Stimulated activated effector memory CD8-positive, alpha-beta T cell treated with anti-CD3 and anti-CD28 coated beads, Interleukin-12 subunit alpha, Interleukin-12 subunit beta, amount 100 ng/mL, for 72 hours (primary cell): ENCODE measurements around the gene KIF13A.
"Not testable (repeated sequence)": the region's sequence is repeated elsewhere in the genome, so short reads cannot be mapped to it uniquely, and the experiment has no call there.

ENCODE experiments used
- ATAC-seq: fragments of 150-1000 bp; cut with Tn5 transposase; 2 replicates; pipeline ENCODE4 v1.10.0; 2021
- DNase-seq, 2 donors: peaks; one replicate each; pipeline ENCODE4 v3.0.0; 2021 to 2022; ENCODE audit warnings: low spot score in 2 of 2
- H3K27ac Mint-ChIP-seq: one replicate; pipeline ENCODE4 v1.8.0; 2022; ENCODE audit warnings: mild to moderate bottlenecking, mixed read lengths
- H3K36me3 Mint-ChIP-seq: one replicate; pipeline ENCODE4 v1.8.0; 2022; ENCODE audit warnings: mild to moderate bottlenecking, mixed read lengths
- H3K4me1 Mint-ChIP-seq: one replicate; pipeline ENCODE4 v1.8.0; 2022; ENCODE audit warnings: mixed read lengths
- H3K4me3 Mint-ChIP-seq: one replicate; pipeline ENCODE4 v1.8.0; 2022; ENCODE audit warnings: mild to moderate bottlenecking, mixed read lengths
- H3K9me3 Mint-ChIP-seq: one replicate; pipeline ENCODE4 v1.8.0; 2022; ENCODE audit warnings: mixed read lengths

The KIF13A gene

DNA sequence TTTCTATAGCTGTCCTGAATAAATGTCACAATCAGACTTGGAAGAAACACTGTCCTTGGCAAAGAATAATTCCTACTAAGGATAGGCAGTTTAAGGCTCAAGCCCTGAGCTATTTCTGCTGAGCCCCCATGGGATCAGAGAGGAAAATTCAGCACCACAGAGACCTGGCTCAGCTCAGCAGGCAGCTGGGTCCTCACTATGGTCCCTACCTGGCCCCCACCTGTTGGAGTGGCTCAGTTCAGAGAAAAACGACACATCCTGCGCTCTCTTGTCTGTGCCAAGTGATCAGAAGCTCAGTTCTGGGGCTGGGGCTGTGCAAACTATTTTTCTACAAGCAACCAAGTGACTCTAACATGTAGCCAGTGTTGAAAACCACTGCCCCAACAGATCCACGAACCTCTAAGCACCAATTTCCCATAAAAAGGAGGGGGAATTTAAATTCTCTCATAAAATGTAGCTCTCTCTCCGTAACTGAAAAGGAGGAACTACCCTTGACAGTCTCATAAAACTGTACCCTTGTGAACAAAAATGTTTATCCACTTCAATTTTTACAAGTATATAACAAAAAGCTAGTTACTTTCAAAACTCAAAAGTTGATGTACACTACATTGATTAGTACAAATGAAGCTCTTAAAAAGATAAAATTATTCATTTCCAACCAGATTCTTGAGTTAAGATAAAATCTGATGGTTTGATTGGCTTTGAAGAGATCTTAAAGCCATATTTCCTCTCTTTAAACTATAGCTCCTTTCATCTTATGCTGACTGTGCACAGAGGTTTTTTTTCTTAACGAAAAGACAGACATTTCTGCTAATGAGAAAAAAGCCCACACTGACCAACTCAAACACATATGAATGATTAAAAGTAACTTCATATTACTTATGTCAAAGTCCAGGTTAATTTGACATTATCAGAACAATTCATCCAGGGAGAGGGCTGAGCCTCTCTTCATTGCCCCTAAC is 52.0 kb downstream of the KIF13A start:
- H3K27ac Mint-ChIP-seq, result no peak overlapping the region
- ATAC-seq, result no peak
- H3K36me3 Mint-ChIP-seq, result no peaks in the 10 kb centered on the region
- H3K4me1 Mint-ChIP-seq, result no peaks in the 10 kb centered on the region
- DNase-seq, result no peak
- no peak overlapping the region for H3K4me3 Mint-ChIP-seq
- no peaks in the 10 kb centered on the region for H3K9me3 Mint-ChIP-seq

DNA sequence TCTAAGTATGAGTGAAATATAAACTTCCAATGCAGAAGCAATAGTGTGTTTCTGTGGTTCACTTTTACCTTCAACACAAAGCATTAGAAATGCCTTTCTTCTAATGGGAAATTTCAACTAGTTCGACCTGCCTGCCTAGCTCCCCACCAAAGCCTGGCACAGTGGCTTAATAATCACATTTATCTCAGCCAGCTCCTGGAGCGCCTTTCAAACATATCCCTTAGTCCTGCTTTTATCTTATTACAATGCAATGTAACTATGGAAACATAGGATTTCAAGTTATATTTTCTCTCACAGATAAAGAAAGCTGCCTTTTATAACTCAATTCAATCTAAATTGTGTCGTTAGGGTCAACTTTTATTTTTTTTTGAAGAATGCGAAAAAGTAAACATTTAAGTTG is 53.7 kb downstream of the KIF13A start:
- H3K36me3 Mint-ChIP-seq, result no peaks in the 10 kb centered on the region
- no peaks in the 10 kb centered on the region for H3K9me3 Mint-ChIP-seq
- no peak overlapping the region for H3K27ac Mint-ChIP-seq
- H3K4me3 Mint-ChIP-seq, result no peak overlapping the region
- no peaks in the 10 kb centered on the region for H3K4me1 Mint-ChIP-seq
- DNase-seq (no peak), ATAC-seq (no peak)

DNA sequence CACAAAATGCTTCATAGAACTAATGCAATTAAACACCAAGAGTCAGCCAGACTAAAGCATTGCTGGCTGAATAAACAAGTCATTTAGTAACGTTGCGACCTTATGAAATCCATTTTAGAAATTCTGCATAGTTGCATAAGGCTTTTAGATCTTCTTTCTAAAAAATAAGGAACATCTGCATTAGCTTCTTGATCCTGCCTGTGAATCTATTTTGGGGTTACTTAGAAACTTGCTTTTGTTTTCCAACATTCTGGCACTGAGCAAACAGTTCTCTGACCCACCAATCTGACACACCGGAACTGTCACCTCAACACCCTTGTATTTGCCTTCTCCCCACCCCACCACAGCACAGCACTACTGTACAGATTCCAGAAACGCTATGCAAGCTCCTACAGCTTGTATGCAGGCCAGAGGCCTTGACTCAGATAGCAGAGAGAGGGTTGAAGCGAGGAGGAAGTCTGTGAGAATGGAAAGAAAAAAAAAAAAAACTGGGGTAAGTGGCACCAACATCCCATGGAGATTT is 55.0 kb downstream of the KIF13A start:
- Mint-ChIP-seq H3K4me3 (no peak overlapping the region), H3K36me3 (no peaks in the 10 kb centered on the region), H3K9me3 (no peaks in the 10 kb centered on the region), H3K27ac (no peak overlapping the region), H3K4me1 (no peaks in the 10 kb centered on the region)
- ATAC-seq (no peak), DNase-seq (no peak)

DNA sequence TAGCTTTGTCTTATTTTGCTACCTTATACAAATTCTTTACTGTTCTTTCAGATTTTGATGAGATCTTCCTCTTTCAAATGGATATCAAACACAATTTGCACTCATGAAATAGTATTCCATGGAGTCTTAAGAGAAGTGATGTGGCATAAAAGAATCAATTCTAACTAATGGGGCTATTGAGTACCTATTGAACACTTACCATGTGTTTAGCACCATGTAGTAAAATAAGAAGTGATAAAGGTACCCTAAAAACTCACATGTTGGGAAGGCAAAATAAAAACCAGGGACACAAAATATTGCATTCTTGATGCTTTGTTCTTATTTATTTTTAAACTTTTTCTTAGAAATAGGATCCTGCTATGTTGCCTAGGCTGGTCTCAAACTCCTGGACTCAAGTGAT is 56.2 kb downstream of the KIF13A start:
- ATAC-seq (no peak), DNase-seq (no peak)
- no peaks in the 10 kb centered on the region for H3K36me3 Mint-ChIP-seq
- H3K9me3 Mint-ChIP-seq, result no peaks in the 10 kb centered on the region
- H3K4me3 Mint-ChIP-seq, result no peak overlapping the region
- H3K27ac Mint-ChIP-seq, result no peak overlapping the region
- no peaks in the 10 kb centered on the region for H3K4me1 Mint-ChIP-seq

DNA sequence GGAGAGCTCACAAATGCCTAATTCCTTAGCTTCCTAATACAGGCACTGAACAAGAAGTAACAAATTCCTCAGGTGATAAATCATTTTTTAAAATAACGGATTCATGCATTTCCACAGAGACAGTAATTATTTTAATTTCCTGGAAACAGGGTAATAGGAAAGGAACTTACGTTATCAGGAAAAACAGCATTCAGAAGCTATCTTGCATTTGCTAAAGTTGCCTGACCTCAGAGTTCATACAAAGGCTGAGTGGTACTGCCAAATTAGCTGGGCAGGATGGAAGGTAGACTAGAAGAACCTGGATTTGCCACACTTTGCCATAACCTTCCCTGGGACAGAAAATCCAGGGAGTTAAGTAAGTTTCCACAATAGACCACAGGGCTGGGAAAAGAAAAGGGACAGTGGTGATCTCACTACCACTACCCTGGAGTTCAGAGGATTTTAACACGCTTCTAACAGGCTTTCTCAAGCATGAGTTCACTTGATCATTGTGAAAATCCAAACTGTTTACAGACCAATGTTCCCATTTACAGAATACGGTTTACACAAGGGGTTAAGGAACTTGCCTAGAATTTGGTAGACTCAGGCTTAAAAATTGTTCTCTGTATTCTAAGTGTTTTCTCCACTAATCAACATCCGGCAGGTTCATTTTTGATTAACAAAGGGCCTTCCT is 57.0 kb downstream of the KIF13A start:
- H3K36me3 Mint-ChIP-seq, result no peaks in the 10 kb centered on the region
- H3K9me3 Mint-ChIP-seq, result no peaks in the 10 kb centered on the region
- no peaks in the 10 kb centered on the region for H3K4me1 Mint-ChIP-seq
- H3K4me3 Mint-ChIP-seq, result no peak overlapping the region
- ATAC-seq (no peak), DNase-seq (no peak)
- no peak overlapping the region for H3K27ac Mint-ChIP-seq

DNA sequence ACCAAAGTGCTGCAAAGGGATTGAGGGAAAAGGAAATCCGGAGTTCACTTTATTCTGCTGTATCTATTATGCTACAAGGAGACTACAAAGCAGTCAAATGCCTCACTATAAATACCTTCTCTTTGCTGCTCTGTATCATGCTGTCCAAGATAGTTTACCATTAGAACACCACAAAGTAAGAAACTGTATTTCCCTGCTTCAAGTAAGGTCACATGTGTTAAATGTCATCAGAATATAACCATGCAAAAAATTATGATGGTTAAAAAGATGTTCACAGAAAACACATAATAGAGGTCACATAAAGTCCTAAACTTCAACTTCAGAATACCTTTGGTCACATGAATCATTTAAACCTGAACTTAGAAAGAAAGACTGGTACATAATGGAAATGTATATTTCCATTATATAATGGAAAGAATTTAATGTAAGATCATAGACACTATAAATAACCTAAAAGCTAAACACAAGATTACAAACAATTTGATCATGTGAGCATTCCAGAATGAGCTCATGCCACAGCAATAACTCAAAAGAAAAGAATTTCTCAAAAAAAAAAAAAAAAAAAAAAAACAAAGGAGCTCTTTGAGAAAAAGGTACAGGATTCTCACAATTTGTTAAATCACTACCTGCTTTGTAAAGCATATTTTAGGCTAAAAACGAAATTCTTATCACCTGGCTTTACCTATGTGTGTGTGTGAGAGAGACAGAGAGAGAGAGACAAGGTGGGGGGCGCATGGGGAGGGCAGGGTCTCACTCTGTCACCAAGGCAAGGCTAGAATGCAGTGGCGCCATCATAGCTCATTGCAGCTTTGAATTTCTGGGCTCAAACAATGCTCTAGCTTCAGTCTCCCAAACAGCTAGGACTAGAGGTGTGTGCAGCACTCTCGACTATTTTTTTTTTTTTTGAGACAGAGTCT is 58.7 kb downstream of the KIF13A start:
- Mint-ChIP-seq H3K27ac (no peak overlapping the region), H3K4me3 (no peak overlapping the region), H3K9me3 (no peaks in the 10 kb centered on the region), H3K4me1 (no peaks in the 10 kb centered on the region), H3K36me3 (no peaks in the 10 kb centered on the region)
- DNase-seq (no peak), ATAC-seq (no peak)

DNA sequence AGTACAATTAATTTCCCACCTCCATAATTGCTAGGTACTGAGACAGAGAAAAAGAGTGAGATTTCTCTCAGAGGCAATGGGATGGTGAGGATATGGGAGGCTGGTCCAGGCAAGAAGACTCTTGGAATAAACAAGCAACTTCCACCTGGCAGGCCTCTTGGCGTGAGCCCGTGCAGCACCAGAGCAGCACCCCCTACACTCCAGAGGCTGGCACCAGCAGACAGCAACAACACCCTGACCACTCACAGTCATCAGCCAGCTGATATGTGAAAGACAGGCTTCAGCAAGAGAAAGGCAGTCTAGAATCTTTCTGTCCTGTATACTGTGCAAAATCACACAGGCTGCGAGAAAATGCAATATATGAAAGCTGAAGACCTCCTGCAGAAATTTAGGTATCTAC is 59.7 kb downstream of the KIF13A start:
- Mint-ChIP-seq H3K4me1 (no peaks in the 10 kb centered on the region), H3K27ac (no peak overlapping the region), H3K36me3 (no peaks in the 10 kb centered on the region), H3K4me3 (no peak overlapping the region), H3K9me3 (no peaks in the 10 kb centered on the region)
- DNase-seq, result no peak
- no peak for ATAC-seq

DNA sequence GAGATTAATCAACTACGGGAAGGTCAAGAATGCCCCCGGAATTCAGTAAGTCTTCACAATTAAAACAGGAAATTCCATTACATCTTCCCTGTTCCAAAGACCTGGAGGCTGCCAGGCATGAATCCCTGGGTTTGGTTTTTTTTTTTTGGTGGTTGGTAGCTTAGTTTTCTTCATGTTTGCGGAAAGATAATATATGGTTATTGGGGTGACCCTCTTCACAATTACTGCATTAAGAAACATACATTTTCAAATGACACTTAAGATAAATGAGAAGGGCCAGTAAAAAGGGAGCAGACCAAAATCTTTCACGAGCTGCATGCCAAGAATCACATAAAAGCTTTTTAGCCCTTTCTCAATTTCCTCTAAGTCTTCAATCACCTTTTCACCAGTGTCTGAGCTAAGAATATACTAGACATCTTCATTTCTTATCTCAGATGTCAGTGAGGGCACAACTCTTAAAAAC is 64.0 kb downstream of the KIF13A start:
- Mint-ChIP-seq H3K36me3 (no peaks in the 10 kb centered on the region), H3K9me3 (no peaks in the 10 kb centered on the region), H3K4me3 (no peak overlapping the region), H3K4me1 (no peaks in the 10 kb centered on the region), H3K27ac (no peak overlapping the region)
- no peak for DNase-seq
- no peak for ATAC-seq

DNA sequence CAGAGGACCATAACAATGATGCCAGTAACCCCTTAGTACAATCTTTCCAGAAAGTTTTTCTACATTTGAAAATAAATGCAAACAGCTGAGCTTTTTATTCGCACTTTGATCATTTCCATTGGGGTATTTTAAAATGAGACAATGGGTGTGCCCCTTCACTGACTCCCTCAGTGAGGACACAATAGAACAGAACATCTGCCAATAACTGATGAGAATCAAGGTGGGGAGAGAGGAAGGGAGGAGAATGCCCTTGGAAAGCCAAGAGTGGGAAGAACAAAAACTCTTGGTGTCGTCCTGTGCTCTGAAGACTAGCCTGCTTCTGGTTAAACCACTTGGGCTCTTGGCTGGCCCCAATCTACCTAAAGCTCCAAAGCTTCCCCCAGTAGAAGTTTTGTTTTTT is 66.0 kb downstream of the KIF13A start:
- Mint-ChIP-seq H3K36me3 (no peaks in the 10 kb centered on the region), H3K27ac (no peak overlapping the region), H3K4me1 (no peaks in the 10 kb centered on the region), H3K4me3 (no peak overlapping the region), H3K9me3 (no peaks in the 10 kb centered on the region)
- no peak for ATAC-seq
- DNase-seq, result no peak

DNA sequence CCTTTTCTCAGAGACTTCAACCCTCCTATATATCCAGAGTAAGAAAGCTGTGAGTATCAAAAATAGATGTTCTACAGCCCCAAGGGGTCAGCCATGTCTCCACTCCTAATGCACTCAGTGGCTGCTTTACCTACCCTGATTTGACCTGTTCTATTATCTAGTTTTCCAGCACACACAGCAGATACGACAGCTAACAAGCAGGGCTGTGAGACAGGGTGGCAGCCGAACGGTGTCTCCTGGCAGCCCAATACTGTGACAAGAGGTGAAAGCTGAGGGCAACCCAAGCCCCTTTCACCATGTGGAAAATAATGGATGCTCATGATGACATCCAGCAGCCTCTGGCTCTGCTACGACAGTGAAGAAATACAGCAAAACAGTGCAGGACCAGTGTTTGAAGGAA is 67.9 kb downstream of the KIF13A start:
- ATAC-seq (no peak), DNase-seq (no peak)
- no peaks in the 10 kb centered on the region for H3K36me3 Mint-ChIP-seq
- H3K9me3 Mint-ChIP-seq, result no peaks in the 10 kb centered on the region
- no peaks in the 10 kb centered on the region for H3K4me1 Mint-ChIP-seq
- H3K4me3 Mint-ChIP-seq, result no peak overlapping the region
- no peak overlapping the region for H3K27ac Mint-ChIP-seq

DNA sequence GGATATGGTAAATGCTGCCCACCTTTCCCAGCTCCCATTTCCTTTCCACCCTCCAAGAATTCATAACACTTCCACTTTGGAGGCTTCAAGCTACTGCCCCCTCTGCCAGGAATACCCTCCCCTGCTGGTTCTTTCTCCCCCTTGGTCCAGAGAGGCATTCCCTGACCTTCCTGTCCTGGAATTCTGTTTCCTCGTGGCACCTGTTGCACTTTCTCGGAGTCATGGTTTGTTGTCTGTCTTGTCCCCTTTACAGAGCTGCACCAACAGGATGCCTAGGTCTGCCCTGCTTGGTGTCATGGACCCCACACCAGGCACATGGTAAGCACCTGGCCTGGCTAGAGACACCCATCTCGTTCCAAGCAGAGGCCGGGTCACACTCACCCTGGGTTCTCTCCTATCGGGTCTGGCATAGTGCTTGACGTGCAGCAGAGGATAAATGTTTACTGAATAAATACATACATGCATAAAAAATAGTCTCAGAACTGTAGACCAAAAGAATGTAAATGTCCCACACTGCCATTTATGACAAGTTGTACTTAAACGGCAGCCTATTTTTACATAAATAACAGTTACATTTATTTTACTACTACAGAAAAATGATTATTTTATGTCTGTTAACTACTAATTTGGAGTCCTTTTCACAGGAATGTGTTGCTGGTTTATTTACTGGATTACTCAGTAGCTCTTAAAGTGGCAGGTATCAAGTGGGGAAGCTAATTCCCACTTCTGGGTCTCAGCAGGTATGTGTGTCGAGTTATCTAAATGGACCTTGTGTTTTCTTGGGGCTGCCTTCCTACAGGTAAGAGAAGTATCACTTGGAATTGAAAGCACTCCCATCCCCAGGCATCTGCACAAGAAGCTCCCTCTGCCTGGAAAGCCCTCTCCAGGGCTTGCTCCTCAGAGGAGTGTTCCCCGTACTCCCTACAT is 69.3 kb downstream of the KIF13A start:
- DNase-seq (no peak), ATAC-seq (no peak)
- no peaks in the 10 kb centered on the region for H3K4me1 Mint-ChIP-seq
- no peak overlapping the region for H3K4me3 Mint-ChIP-seq
- H3K27ac Mint-ChIP-seq, result no peak overlapping the region
- H3K36me3 Mint-ChIP-seq, result no peaks in the 10 kb centered on the region
- H3K9me3 Mint-ChIP-seq, result no peaks in the 10 kb centered on the region

DNA sequence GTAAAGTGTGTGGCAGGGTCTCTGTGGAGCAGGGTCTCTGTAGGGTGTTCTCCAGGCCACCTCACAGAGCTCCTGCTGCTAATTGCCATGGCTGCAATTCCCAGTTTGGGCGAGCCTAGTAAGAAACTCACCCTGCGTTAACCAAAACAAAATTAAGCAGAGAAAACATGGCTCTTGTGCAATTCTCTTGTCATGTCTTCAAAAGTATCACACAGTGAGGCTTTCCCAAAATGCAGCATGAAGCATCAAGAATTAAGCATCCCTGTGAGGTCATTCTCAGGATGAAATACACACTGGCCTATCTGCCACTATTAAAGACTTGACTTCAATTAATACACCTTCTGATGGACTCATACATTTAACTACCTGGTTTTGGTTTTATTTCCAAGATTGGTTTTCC is 72.8 kb downstream of the KIF13A start:
- H3K4me1 Mint-ChIP-seq, result no peaks in the 10 kb centered on the region
- H3K27ac Mint-ChIP-seq, result no peak overlapping the region
- no peak overlapping the region for H3K4me3 Mint-ChIP-seq
- H3K36me3 Mint-ChIP-seq, result no peaks in the 10 kb centered on the region
- no peaks in the 10 kb centered on the region for H3K9me3 Mint-ChIP-seq
- no peak for DNase-seq
- ATAC-seq, result no peak

DNA sequence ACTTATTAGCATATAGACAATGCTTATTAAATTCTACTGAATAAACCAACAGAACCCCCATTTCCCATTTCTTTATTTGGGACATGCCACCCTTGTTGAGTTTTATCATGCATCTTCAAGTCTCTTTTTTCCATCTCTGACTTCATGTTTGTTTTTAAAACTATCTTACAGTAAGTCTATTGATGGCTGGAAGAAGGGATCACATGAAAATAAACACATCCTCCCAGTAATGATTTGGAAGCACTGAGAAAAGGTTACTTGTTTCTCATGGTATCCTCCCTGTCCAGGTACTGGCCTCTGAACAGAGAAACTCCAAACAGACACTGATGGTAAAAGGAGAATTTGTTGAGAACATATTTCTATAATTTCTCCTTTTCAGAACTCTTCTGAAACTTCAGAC is 74.9 kb downstream of the KIF13A start:
- no peak overlapping the region for H3K4me3 Mint-ChIP-seq
- ATAC-seq, result no peak

DNA sequence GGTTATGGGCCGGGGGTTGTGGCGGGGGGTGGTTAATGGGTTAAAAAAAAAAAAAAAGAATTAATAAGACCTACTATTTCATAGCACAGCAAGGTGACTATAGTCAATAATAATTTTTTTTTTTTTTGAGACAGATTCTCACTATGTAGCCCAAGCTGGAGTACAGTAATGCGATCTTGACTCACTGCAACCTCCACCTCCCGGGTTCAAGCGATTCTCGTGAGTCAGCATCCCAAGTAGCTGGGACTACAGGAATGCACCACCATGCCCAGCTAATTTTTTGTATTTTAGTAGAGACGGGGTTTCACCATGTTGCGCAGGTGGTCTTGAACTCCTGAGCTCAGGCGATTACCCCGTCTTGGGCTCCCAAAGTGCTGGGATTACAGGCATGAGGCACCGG is 75.8 kb downstream of the KIF13A start:
- H3K27ac Mint-ChIP-seq, H3K9me3 Mint-ChIP-seq, ATAC-seq, H3K4me3 Mint-ChIP-seq, H3K4me1 Mint-ChIP-seq, DNase-seq, H3K36me3 Mint-ChIP-seq: not testable (repeated sequence)

More for the DNA sequence above, 74.9 kb downstream of the KIF13A start:
- no peak for DNase-seq
- H3K4me1 Mint-ChIP-seq, result peaks cover 5% of the 10 kb centered on the region
- no peak overlapping the region for H3K27ac Mint-ChIP-seq
- no peaks in the 10 kb centered on the region for H3K9me3 Mint-ChIP-seq
- H3K36me3 Mint-ChIP-seq, result no peaks in the 10 kb centered on the region
